Nephron progenitor cell (in vitro differentiated cells): ENCODE data around the gene FOXM1.

Experiments used
- DNase-seq: peaks from one replicate; pipeline ENCODE4 v3.0.0; 2021
- H3K27ac Mint-ChIP-seq: 2 replicates; pipeline ENCODE4 v1.8.0; 2021; ENCODE audit warnings: mild to moderate bottlenecking, moderate library complexity, mixed read lengths
- H3K27me3 Mint-ChIP-seq: 2 replicates; pipeline ENCODE4 v1.8.0; 2021; ENCODE audit warnings: mild to moderate bottlenecking, low read depth, mixed read lengths; ENCODE audit not compliant: poor library complexity
- H3K36me3 Mint-ChIP-seq: 2 replicates; pipeline ENCODE4 v1.8.0; 2021; ENCODE audit warnings: low read depth, mixed read lengths
- H3K4me1 Mint-ChIP-seq: 2 replicates; pipeline ENCODE4 v1.8.0; 2021; ENCODE audit warnings: mixed read lengths
- H3K4me3 Mint-ChIP-seq: 2 replicates; pipeline ENCODE4 v1.8.0; 2021; ENCODE audit warnings: mild to moderate bottlenecking, moderate library complexity, mixed read lengths
- H3K9me3 Mint-ChIP-seq: 2 replicates; pipeline ENCODE4 v1.8.0; 2021; ENCODE audit warnings: mild to moderate bottlenecking, moderate library complexity, mixed read lengths
- TF ChIP-seq, protein P1 (sequence below): fragments of 200-600 bp; sonication (generic); IDR thresholded peaks from 2 replicates; pipeline ENCODE4 v1.5.0; 2021; ENCODE audit warnings: antibody characterized with exemption

Gene FOXM1

DNA sequence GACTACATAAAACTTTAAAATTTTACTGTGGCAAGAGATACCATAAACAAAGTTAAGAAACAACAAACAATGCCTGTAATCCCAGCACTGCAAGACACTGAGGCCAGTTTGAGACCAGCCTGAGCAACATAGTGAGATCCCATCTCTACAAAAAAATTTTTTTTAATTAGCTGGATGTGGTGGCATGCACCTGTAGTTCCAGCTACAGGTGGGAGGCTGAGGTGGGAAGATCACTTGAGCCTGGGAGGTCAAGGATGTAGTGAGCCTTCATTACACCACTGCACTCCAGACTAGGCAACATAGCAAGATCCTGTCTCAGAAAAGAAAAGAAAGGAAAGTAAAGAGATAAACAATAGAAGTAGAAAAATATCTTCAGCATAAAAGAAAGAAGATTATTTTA is 16.8 kb downstream of the FOXM1 start:
- peaks cover 52% of the 10 kb centered on the region for H3K36me3 Mint-ChIP-seq
- peaks cover 4% of the 10 kb centered on the region for H3K27me3 Mint-ChIP-seq
- TF ChIP-seq, protein P1, sequence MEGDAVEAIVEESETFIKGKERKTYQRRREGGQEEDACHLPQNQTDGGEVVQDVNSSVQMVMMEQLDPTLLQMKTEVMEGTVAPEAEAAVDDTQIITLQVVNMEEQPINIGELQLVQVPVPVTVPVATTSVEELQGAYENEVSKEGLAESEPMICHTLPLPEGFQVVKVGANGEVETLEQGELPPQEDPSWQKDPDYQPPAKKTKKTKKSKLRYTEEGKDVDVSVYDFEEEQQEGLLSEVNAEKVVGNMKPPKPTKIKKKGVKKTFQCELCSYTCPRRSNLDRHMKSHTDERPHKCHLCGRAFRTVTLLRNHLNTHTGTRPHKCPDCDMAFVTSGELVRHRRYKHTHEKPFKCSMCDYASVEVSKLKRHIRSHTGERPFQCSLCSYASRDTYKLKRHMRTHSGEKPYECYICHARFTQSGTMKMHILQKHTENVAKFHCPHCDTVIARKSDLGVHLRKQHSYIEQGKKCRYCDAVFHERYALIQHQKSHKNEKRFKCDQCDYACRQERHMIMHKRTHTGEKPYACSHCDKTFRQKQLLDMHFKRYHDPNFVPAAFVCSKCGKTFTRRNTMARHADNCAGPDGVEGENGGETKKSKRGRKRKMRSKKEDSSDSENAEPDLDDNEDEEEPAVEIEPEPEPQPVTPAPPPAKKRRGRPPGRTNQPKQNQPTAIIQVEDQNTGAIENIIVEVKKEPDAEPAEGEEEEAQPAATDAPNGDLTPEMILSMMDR, result no peak
- H3K4me1 Mint-ChIP-seq, result peaks cover 41% of the 10 kb centered on the region
- no peak overlapping the region for H3K4me3 Mint-ChIP-seq
- no peak overlapping the region for H3K27ac Mint-ChIP-seq
- H3K9me3 Mint-ChIP-seq, result no peaks in the 10 kb centered on the region
- no peak for DNase-seq

DNA sequence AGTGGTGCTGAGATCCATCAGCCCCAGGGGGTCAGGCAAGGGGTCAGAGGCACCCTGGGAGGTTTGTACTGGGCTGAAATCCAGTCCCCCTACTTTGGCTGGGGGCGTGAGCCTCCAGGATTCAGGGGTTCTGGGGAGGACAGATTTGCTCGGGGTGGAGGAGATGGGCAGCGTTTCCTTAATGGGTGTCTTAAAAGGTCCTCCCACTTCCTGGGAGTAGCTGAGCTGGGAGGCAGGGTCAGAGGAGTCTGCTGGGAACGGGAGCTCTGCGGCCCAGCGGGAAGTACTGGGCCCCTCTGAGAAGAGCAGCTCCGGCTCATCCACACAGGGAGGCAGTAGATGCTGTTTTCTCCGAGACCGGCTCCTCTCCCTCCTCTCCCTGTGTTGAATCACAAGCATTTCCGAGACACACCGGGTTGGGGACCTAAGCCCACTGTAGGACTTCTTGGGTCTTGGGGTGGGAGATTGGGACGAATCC is 18.0 kb downstream of the FOXM1 start:
- Mint-ChIP-seq H3K36me3 (peaks cover 43% of the 10 kb centered on the region), H3K9me3 (no peaks in the 10 kb centered on the region), H3K27ac (peak overlapping the region; percentile 96), H3K27me3 (peaks cover 13% of the 10 kb centered on the region), H3K4me3 (no peak overlapping the region), H3K4me1 (peaks cover 41% of the 10 kb centered on the region)
- DNase-seq, result no peak
- TF ChIP-seq, protein P1, result no peak

DNA sequence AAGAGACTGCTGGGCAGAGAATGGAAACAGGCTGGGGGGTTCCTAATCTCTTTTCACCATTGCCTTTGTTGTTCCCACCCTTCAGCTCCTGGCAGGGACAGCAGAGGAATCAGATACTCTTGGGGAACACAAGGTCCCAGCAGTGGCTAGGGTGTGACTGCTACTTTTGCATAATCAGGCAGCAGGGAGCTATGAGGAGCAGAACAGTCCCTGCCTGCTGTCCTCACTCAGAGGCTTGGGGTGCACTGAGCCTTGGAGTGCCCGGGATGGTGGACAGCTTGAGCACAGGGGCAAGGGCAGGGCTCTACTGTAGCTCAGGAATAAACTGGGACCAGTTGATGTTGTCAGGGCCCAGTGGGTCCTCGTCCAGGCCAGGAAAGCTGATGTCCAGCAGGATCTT is 18.6 kb downstream of the FOXM1 start:
- TF ChIP-seq, protein P1, result no peak
- Mint-ChIP-seq H3K27me3 (peaks cover 13% of the 10 kb centered on the region), H3K4me3 (no peak overlapping the region), H3K27ac (peak overlapping the region; percentile 96), H3K9me3 (no peaks in the 10 kb centered on the region), H3K36me3 (peaks cover 38% of the 10 kb centered on the region), H3K4me1 (peaks cover 46% of the 10 kb centered on the region)
- DNase-seq, result no peak

DNA sequence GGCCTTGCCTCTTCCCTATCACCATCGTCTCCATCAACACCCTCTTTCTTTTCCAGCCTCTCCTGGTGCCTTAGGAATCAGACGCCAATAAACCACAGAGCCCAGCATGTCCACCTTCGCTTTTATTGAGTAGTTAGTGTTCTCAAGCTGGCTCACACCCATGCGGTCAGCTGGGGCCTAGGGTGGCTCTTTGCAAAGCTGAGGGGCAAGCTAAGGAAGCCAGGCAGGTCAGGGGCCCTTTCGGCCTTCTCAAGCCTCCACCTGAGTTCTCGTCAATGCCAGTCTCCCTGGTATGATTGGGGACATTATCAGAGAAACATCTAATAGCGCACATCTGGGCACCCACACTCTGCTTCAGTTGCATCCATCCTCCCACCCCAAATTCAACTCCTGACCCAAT is 19.4 kb downstream of the FOXM1 start:
- Mint-ChIP-seq H3K4me3 (no peak overlapping the region), H3K4me1 (peaks cover 46% of the 10 kb centered on the region), H3K9me3 (no peaks in the 10 kb centered on the region), H3K27ac (peak overlapping the region; percentile 96), H3K27me3 (peaks cover 16% of the 10 kb centered on the region), H3K36me3 (peaks cover 33% of the 10 kb centered on the region)
- TF ChIP-seq, protein P1, result no peak
- DNase-seq, result no peak

DNA sequence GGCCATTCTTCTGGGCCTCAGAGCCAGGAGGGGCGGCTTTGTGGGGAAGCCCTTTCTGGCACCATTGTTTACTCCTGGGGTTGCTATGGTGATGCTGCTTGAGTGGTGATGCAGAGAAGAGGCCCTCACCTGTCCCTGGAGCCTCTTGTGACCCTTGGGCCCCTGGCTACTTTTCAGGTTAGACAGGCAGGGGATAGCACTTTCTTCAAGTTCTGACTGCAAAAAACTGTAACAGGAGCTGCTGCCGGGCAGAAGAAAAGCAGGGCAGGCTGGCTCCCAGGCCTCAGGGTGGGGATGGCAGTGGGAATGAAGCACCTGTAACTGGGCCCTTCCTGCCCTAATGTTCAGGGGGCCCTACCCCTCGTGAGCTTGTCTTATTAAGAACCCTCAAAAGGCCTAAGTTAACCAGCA is 19.9 kb downstream of the FOXM1 start, which contains the start of gene TEX52:
TSS of gene TEX52 (minus strand) at position 19 of the 411 bp plus-strand sequence. CDS start at position 6, 13 bp downstream.
- peak; percentile 46 for DNase-seq
- Mint-ChIP-seq H3K27ac (peak within 1 kb of the TSS; percentile 96), H3K9me3 (no peaks in the 10 kb centered on the region), H3K4me3 (peak within 1 kb of the TSS; percentile 25), H3K27me3 (peaks cover 16% of the 10 kb centered on the region), H3K4me1 (peaks cover 48% of the 10 kb centered on the region), H3K36me3 (peaks cover 29% of the 10 kb centered on the region)
- TF ChIP-seq, protein P1, result no peak

DNA sequence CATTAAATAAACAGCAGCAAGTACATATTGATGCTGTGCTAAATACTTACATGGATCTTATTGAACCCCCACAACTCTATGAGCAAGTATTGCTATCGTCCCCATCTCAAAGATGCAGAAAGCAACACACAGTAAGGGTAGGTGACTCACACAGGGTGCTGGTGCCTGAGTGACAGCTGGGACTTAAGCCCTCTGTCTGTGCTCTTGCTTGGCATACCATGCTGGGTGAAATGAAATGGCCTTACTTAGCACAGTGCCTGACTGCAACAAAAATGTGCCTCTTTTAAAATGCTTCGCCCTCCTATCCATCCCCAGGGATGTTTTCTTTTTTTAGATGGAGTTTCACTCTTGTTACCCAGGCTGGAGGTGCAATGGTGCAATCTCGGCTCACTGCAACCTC is 20.9 kb downstream of the FOXM1 start:
- peaks cover 50% of the 10 kb centered on the region for H3K4me1 Mint-ChIP-seq
- DNase-seq, result no peak
- H3K9me3 Mint-ChIP-seq, result no peaks in the 10 kb centered on the region
- H3K36me3 Mint-ChIP-seq, result peaks cover 20% of the 10 kb centered on the region
- TF ChIP-seq, protein P1, result no peak
- H3K27ac Mint-ChIP-seq, result no peak overlapping the region
- H3K4me3 Mint-ChIP-seq, result no peak overlapping the region
- H3K27me3 Mint-ChIP-seq, result peaks cover 16% of the 10 kb centered on the region
